NB4 (cell line): ENCODE data around the gene NSMF.

Experiments
- DNase-seq: peaks from one replicate; pipeline ENCODE4 v3.0.0; 2010; ENCODE audit warnings: low read depth
- H3K4me3 ChIP-seq: one replicate; pipeline ENCODE4 v1.5.1; 2011; ENCODE audit warnings: mild to moderate bottlenecking, low read depth, low read length, moderate library complexity
- CTCF ChIP-seq: IDR thresholded peaks from one replicate; pipeline ENCODE4 v1.5.1; 2012; ENCODE audit warnings: low read depth, low read length
- MAX ChIP-seq: IDR thresholded peaks from 2 replicates; pipeline ENCODE4 v1.6.1; 2011; ENCODE audit warnings: low read depth, low read length
- MYC ChIP-seq: IDR thresholded peaks from 2 replicates; pipeline ENCODE4 v1.6.1; 2011; ENCODE audit warnings: low read depth, low read length
- POLR2A ChIP-seq: IDR thresholded peaks from 2 replicates; pipeline ENCODE4 v1.6.1; 2011; ENCODE audit warnings: mild to moderate bottlenecking; ENCODE audit not compliant: insufficient read length; ENCODE audit errors: extremely low read depth

NSMF gene

GRCh38 chr9:137404961-137405567 is 54.1 kb downstream of the NSMF start:
- no peak overlapping the region for H3K4me3 ChIP-seq
- DNase-seq, result no peak
- TF ChIP-seq POLR2A (no peak), MAX (no peak), CTCF (no peak), MYC (no peak)

- H3K4me3 ChIP-seq, result no peak overlapping the region
- no peak for TF ChIP-seq CTCF
- TF ChIP-seq POLR2A, result no peak
- TF ChIP-seq MAX, result no peak
- TF ChIP-seq MYC, result no peak
- no peak for DNase-seq
Observed at GRCh38 chr9:137403269-137403668, 55.9 kb downstream of the NSMF start.

- H3K4me3 ChIP-seq, result no peak overlapping the region
- no peak for TF ChIP-seq MAX
- no peak for TF ChIP-seq MYC
- TF ChIP-seq POLR2A, result no peak
- TF ChIP-seq CTCF, result no peak
- DNase-seq, result peak; percentile 41
Observed at GRCh38 chr9:137402746-137403145, 56.4 kb downstream of the NSMF start.

GRCh38 chr9:137398561-137399468 is 60.3 kb downstream of the NSMF start:
- no peak overlapping the region for H3K4me3 ChIP-seq
- no peak for DNase-seq
- TF ChIP-seq MYC, result no peak

GRCh38 chr9:137397675-137398423 is 61.3 kb downstream of the NSMF start:
- H3K4me3 ChIP-seq, result no peak overlapping the region
- no peak for DNase-seq

More at GRCh38 chr9:137397675-137398423, 61.3 kb downstream of the NSMF start:
- TF ChIP-seq MYC, result no peak
